Lower lobe of right lung (tissue), 2 donors: ENCODE results near the gene SGPL1. TPM values are rescaled to one million over a fixed set of nuclear protein-coding genes. Genes with fewer than 3 reads are reported as not detected.

Experiments
- ATAC-seq, 2 donors: fragments of 200-7000 bp; cut with Tn5 transposase; one replicate each; pipeline ENCODE4 v1.9.1; 2020 to 2022; ENCODE audit warnings: mild to moderate bottlenecking in 2 of 2, moderate library complexity in 2 of 2
- DNase-seq: peaks from one replicate; pipeline ENCODE4 v3.0.0-alpha.2; 2020
- H3K27ac ChIP-seq: fragments of 200-600 bp; one replicate; pipeline ENCODE4 v1.8.0; 2022
- H3K27me3 ChIP-seq: fragments of 200-600 bp; one replicate; pipeline ENCODE4 v1.8.0; 2022; ENCODE audit warnings: low read depth
- H3K36me3 ChIP-seq: fragments of 200-600 bp; one replicate; pipeline ENCODE4 v1.8.0; 2022; ENCODE audit warnings: mild to moderate bottlenecking
- H3K4me1 ChIP-seq: fragments of 200-600 bp; one replicate; pipeline ENCODE4 v1.8.0; 2022
- H3K4me3 ChIP-seq: fragments of 200-600 bp; one replicate; pipeline ENCODE4 v1.8.0; 2022; ENCODE audit warnings: mild to moderate bottlenecking
- H3K9me3 ChIP-seq: fragments of 200-600 bp; one replicate; pipeline ENCODE4 v1.8.0; 2022
- CTCF ChIP-seq: fragments of 200-600 bp; IDR thresholded peaks from one replicate; pipeline ENCODE4 v1.8.0; 2022; ENCODE audit warnings: antibody characterized with exemption, mild to moderate bottlenecking
- intact Hi-C: fragments of 100-400 bp; cut with DNase I; formaldehyde crosslinking; loops from one replicate; pipeline ENCODE4 v1.11.0; 2022
- total RNA-seq: library from RNA; stranded (reverse); fragmentation: NEBNext Ultra II Directional; extraction: Animal tissue kit (Norgen Biotek cat#: 25700); gene quantifications from one replicate; pipeline ENCODE4 v1.2.1, GENCODE V29; 2021
- donor health status: DM: no; HTN: yes; CAD: no; lungs with severe emphysema.

The SGPL1 gene
- total RNA-seq, 1 donor from 2014 or later: 41.2 TPM

DNA sequence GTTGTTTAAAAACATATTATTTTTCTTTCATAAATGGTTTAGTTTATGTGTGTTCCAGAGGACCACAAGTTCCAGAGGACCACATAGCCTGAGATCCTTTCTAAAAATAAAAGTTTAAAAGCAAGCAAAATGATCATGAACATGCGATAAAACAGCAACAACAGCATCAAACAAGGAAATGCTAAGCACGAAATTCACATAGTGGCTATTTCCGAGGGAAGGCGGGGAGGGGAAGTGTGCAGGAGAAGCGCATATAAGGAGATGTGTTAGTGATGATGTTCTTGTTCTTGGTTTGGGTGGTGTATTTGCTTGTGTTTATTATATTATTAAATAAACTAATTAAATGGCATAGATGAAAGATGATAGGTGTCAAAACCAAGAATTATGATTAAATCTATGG, 31.7 kb upstream of the SGPL1 start:
- no peak for ATAC-seq
- peaks cover 6% of the 10 kb centered on the region for H3K27me3 ChIP-seq
- intact Hi-C loops: no loop called here

GRCh38 chr10:70784471-70784870, 31.3 kb upstream of the SGPL1 start:
- intact Hi-C loops: no loop called here
- no peak for TF ChIP-seq CTCF
- Histone ChIP-seq H3K27ac (no peak overlapping the region), H3K36me3 (no peaks in the 10 kb centered on the region), H3K27me3 (peaks cover 6% of the 10 kb centered on the region), H3K9me3 (peaks cover 8% of the 10 kb centered on the region), H3K4me3 (no peak overlapping the region), H3K4me1 (peaks cover 11% of the 10 kb centered on the region)
- ATAC-seq (no peak), DNase-seq (no peak)

More for the DNA sequence above, 31.7 kb upstream of the SGPL1 start:
- Histone ChIP-seq H3K4me1 (peaks cover 11% of the 10 kb centered on the region), H3K4me3 (no peak overlapping the region), H3K9me3 (peaks cover 8% of the 10 kb centered on the region), H3K36me3 (no peaks in the 10 kb centered on the region), H3K27ac (no peak overlapping the region)
- DNase-seq: no peak
- TF ChIP-seq CTCF: no peak

GRCh38 chr10:70785190-70785589, 30.6 kb upstream of the SGPL1 start, which contains the start of gene TBATA:
TBATA (minus strand) TSS chr10:70785377; CDS start chr10:70783379, 1,998 bp downstream.
- ATAC-seq: peak; percentile 48 to 52

GRCh38 chr10:70786799-70787415, 28.8 kb upstream of the SGPL1 start:
- TF ChIP-seq CTCF: no peak
- Histone ChIP-seq H3K27me3 (peaks cover 6% of the 10 kb centered on the region), H3K36me3 (no peaks in the 10 kb centered on the region), H3K4me1 (peaks cover 11% of the 10 kb centered on the region), H3K9me3 (peaks cover 8% of the 10 kb centered on the region), H3K27ac (no peak overlapping the region), H3K4me3 (no peak overlapping the region)
- no peak for ATAC-seq
- intact Hi-C loops: no loop called here
- no peak for DNase-seq

More at GRCh38 chr10:70785190-70785589, 30.6 kb upstream of the SGPL1 start, which contains the start of gene TBATA:
- Histone ChIP-seq H3K4me1 (peaks cover 11% of the 10 kb centered on the region), H3K27ac (no peak within 1 kb of the TSS), H3K4me3 (no peak within 1 kb of the TSS), H3K36me3 (no peaks in the 10 kb centered on the region), H3K27me3 (peaks cover 6% of the 10 kb centered on the region), H3K9me3 (peaks cover 8% of the 10 kb centered on the region)
- no peak for DNase-seq
- intact Hi-C loops: no loop called here
- no peak for TF ChIP-seq CTCF

GRCh38 chr10:70791386-70792039, 24.2 kb upstream of the SGPL1 start:
- intact Hi-C loops: no loop called here
- H3K4me1 ChIP-seq: no peaks in the 10 kb centered on the region
- no peak for TF ChIP-seq CTCF
- H3K27me3 ChIP-seq: no peaks in the 10 kb centered on the region
- no peak overlapping the region for H3K27ac ChIP-seq
- H3K4me3 ChIP-seq: no peak overlapping the region
- no peak for DNase-seq
- H3K36me3 ChIP-seq: no peaks in the 10 kb centered on the region
- H3K9me3 ChIP-seq: peaks cover 8% of the 10 kb centered on the region
- no peak for ATAC-seq
